Ovary (tissue), 9 donors: ENCODE results near the gene NAALADL2. TPM values are rescaled to one million over a fixed set of nuclear protein-coding genes. Genes with fewer than 3 reads are reported as not detected.

ENCODE experiments used
- DNase-seq, 5 donors: peaks; one replicate each; pipeline ENCODE4 v3.0.0-alpha.2; 2019 to 2020
- H3K27ac ChIP-seq, 2 donors: fragments of 200-600 bp; one replicate each; pipeline versions ENCODE4 v1.5.1 to v1.8.0; 2019 to 2022
- H3K27me3 ChIP-seq: fragments of 200-600 bp; one replicate; pipeline ENCODE4 v1.8.0; 2022
- H3K36me3 ChIP-seq: fragments of 200-600 bp; sonication (generic); one replicate; pipeline ENCODE4 v1.5.1; 2019
- H3K4me1 ChIP-seq: one replicate; pipeline ENCODE4 v1.8.1; 2013; ENCODE audit warnings: mild to moderate bottlenecking, moderate library complexity; ENCODE audit not compliant: insufficient read depth
- H3K4me3 ChIP-seq: fragments of 200-600 bp; sonication (generic); one replicate; pipeline ENCODE4 v1.5.1; 2017
- H3K9me3 ChIP-seq, 2 donors: fragments of 200-600 bp in 1 of 2; sonication (generic) in 1 of 2; one replicate each; pipeline versions ENCODE4 v1.5.1 to v1.8.1; 2013 to 2019; ENCODE audit warnings: mild to moderate bottlenecking in 1 of 2, moderate library complexity in 1 of 2
- EP300 ChIP-seq: sonication (generic); formaldehyde crosslinking; IDR thresholded peaks from one replicate; pipeline ENCODE4 v1.6.1; 2017; ENCODE audit warnings: antibody characterized with exemption
- POLR2A ChIP-seq: fragments of 450-650 bp; IDR thresholded peaks from one replicate; pipeline ENCODE4 v1.6.1; 2017; ENCODE audit warnings: antibody characterized with exemption, mild to moderate bottlenecking, moderate library complexity
- WGBS, 3 donors: extraction: QIAGEN DNeasy Blood & Tissue Kit in 1 of 3; methylation state at CpG; one replicate each; pipeline versions ENCODE4 v1.1.5 to v1.1.7; 2013 to 2017; 5-methylcytosine and 5-hydroxymethylcytosine counted together
- intact Hi-C, 4 donors: fragments of 100-400 bp; cut with DNase I; formaldehyde crosslinking; loops; one replicate each; pipeline versions ENCODE4 v1.11.0 to v1.15.1; 2022 to 2023
- polyA plus RNA-seq, 2 donors: library from polyadenylated mRNA; stranded (reverse); fragments of 200-250 nt in 1 of 2; fragments of 350-450 nt in 1 of 2; fragmentation: Illumina TruSeq in 1 of 2; extraction: RNeasy Lipid Tissue Mini Kit (QIAGEN cat#74804) in 1 of 2; gene quantifications; one replicate each; pipeline ENCODE4 v1.2.3, GENCODE V29; 2013 to 2014
- total RNA-seq, 7 donors: library from RNA; depleted of rRNA in 2 of 7; stranded (reverse); fragments of >200 nt in 2 of 7; fragmentation: NEBNext Ultra II Directional in 3 of 7; extraction: Animal tissue kit (Norgen Biotek cat#: 25700) in 3 of 7; gene quantifications; one replicate each; pipeline versions ENCODE4 v1.1.0 to v1.2.4, GENCODE V29; 2016 to 2023
- TF ChIP-seq, protein P1 (sequence below), 3 donors: fragments of 450-650 bp in 2 of 3; fragments of 200-600 bp in 1 of 3; IDR thresholded peaks; one replicate each; pipeline versions ENCODE4 v1.5.1 to v1.8.0; 2016 to 2022; ENCODE audit warnings: antibody characterized with exemption in 3 of 3, mild to moderate bottlenecking in 1 of 3
- donor health status: DM: no; HTN: no; CAD: no; lungs with moderate emphysema.
- donor health status: DM: no; HTN: no; CAD: no.
- donor health status: Bipolar disorder and iron deficiency.
- donor health status: DM: yes; HTN: yes; CAD: no.
- donor health status: DM: no; HTN: no; CAD: no.
- donor health status: DM: yes; HTN: yes; CAD: no.

Gene NAALADL2
- total and polyA plus RNA-seq, 9 donors, result 2.3 to 29.3 (median 15.2) TPM

DNA sequence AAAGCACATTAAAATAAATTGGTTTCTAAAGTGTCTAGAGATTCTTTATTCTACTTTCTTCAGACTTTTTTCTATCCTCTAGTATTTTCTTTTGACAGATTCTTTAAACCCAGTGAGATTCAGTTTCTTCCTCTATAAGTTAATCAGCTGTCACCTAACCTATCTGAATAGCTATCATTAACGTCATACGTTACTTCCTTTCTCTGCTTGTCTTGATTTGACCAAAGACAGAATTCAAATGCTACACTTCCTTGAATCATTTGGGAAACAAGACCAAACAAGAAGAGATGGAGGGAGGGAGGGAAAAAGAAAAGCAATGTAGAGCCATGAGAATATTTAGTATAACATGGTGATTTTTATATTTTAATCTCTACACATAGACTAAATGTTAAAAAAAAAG is 235.2 kb downstream of the NAALADL2 start:
- no peak overlapping the region for H3K4me3 ChIP-seq
- no peaks in the 10 kb centered on the region for H3K27me3 ChIP-seq
- no peak for DNase-seq
- no peaks in the 10 kb centered on the region for H3K9me3 ChIP-seq
- TF ChIP-seq POLR2A (no peak), EP300 (no peak)
- TF ChIP-seq, protein P1, sequence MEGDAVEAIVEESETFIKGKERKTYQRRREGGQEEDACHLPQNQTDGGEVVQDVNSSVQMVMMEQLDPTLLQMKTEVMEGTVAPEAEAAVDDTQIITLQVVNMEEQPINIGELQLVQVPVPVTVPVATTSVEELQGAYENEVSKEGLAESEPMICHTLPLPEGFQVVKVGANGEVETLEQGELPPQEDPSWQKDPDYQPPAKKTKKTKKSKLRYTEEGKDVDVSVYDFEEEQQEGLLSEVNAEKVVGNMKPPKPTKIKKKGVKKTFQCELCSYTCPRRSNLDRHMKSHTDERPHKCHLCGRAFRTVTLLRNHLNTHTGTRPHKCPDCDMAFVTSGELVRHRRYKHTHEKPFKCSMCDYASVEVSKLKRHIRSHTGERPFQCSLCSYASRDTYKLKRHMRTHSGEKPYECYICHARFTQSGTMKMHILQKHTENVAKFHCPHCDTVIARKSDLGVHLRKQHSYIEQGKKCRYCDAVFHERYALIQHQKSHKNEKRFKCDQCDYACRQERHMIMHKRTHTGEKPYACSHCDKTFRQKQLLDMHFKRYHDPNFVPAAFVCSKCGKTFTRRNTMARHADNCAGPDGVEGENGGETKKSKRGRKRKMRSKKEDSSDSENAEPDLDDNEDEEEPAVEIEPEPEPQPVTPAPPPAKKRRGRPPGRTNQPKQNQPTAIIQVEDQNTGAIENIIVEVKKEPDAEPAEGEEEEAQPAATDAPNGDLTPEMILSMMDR (IDR thresholded peaks at IDR 0.05), result no peak
- no peaks in the 10 kb centered on the region for H3K4me1 ChIP-seq
- WGBS, 3 donors, result 84 to 91% (median 86%) methylated on average over 2 of the region's 2 CpGs
- intact Hi-C loops, result no loop called here
- H3K36me3 ChIP-seq, result no peaks in the 10 kb centered on the region
- no peak overlapping the region for H3K27ac ChIP-seq

DNA sequence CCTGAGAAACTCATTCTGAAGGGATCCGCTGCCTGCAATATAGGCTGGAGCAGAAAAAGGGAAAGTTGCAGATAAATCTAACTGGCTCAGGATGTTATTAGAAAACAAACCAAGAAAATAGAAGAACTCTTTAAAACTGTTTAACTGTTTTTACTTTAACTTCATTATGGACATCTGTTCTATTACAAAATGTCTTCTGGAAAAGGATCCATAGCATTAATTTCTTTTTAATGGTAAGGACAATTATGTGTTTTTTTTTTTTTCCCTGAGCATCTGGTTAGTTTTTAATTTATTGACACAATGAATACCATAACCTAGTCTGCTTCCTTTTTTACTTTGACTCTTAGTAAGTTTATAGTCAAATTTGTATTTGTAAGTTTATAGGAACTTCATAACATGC is 239.5 kb downstream of the NAALADL2 start:
- no peak overlapping the region for H3K4me3 ChIP-seq

DNA sequence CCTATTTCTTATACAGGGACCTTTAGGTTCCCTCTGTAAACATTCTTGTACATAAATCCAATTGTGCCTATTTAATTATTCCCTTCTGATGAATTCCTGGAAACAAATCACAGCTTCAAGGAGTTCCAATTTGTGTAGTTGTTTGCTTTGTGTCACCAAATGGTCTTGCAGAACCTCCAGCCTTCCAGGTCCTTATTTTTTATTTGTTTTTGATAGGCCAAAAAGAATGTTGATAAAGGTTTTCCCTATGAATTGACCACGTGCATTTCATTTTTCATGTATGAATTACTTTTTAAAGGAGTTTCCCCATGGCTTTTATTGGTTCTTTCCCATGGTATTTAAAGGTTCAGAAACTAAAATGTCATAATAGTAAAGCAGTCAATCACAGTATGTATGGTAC is 243.0 kb downstream of the NAALADL2 start:
- H3K9me3 ChIP-seq, result no peaks in the 10 kb centered on the region
- no peak overlapping the region for H3K27ac ChIP-seq
- H3K27me3 ChIP-seq, result no peaks in the 10 kb centered on the region
- DNase-seq, result no peak
- WGBS, 3 donors, result 42 to 50% (median 48%) methylated on average over 1 of the region's 1 CpG
- no peaks in the 10 kb centered on the region for H3K4me1 ChIP-seq
- no peak overlapping the region for H3K4me3 ChIP-seq
- intact Hi-C loops, result no loop called here
- no peaks in the 10 kb centered on the region for H3K36me3 ChIP-seq
- no peak for TF ChIP-seq POLR2A
- TF ChIP-seq, protein P1 (IDR thresholded peaks at IDR 0.05), result no peak
- TF ChIP-seq EP300, result no peak

More for the DNA sequence above, 239.5 kb downstream of the NAALADL2 start:
- Histone ChIP-seq H3K27me3 (no peaks in the 10 kb centered on the region), H3K4me1 (no peaks in the 10 kb centered on the region), H3K36me3 (no peaks in the 10 kb centered on the region), H3K27ac (no peak overlapping the region), H3K9me3 (no peaks in the 10 kb centered on the region)
- TF ChIP-seq EP300, result no peak
- TF ChIP-seq, protein P1 (IDR thresholded peaks at IDR 0.05), result no peak
- TF ChIP-seq POLR2A, result no peak
- no peak for DNase-seq
- WGBS, 3 donors, result 75 to 89% (median 81%) methylated on average over 1 of the region's 1 CpG
- intact Hi-C loops, result no loop called here

DNA sequence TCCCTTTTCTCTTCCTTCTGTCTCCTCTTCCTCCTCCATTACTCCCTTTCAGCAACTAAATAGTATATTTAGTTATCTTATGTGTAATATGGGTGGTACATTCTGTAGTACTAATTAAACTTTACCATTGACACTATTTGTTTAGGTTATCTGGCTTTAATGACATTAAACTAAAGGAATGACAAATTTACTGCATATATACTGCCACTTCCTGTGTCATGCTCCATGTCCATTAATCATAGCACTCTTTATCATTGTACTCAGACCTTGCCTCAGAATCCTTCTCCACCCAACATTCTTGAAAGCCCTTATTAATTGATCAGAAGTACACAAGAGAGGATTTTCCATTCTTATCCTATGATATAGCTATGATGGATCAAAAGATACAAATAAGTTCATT is 244.2 kb downstream of the NAALADL2 start:
- H3K27me3 ChIP-seq, result no peaks in the 10 kb centered on the region
- no peaks in the 10 kb centered on the region for H3K4me1 ChIP-seq
- TF ChIP-seq, protein P1 (IDR thresholded peaks at IDR 0.05), result no peak
- no peak for TF ChIP-seq EP300
- no peaks in the 10 kb centered on the region for H3K9me3 ChIP-seq
- H3K27ac ChIP-seq, result no peak overlapping the region
- DNase-seq, result no peak
- no peaks in the 10 kb centered on the region for H3K36me3 ChIP-seq
- intact Hi-C loops, result no loop called here
- no peak overlapping the region for H3K4me3 ChIP-seq

DNA sequence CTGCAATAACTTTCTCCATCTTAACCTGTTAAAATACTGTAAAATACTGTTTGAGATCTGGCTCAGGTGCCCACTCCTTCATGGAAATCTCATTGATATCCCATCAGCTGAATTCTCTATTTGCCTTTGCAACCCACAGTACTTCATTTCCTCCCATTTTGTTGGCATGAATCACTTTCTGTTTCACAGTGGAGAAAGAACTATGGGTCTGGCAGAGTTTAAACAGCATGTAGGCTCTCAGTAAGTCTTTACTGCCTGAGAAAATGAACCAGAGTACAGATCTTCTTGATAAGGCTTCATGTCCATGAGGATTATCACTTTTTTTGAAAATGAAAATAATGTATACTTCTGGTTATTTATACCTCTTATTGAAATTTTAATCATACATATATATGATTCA is 245.9 kb downstream of the NAALADL2 start:
- no peaks in the 10 kb centered on the region for H3K4me1 ChIP-seq
- DNase-seq, result no peak
- no peaks in the 10 kb centered on the region for H3K9me3 ChIP-seq
- H3K27me3 ChIP-seq, result no peaks in the 10 kb centered on the region
- TF ChIP-seq EP300, result no peak
- TF ChIP-seq POLR2A, result no peak
- TF ChIP-seq, protein P1 (IDR thresholded peaks at IDR 0.05), result no peak
- intact Hi-C loops, result no loop called here
- no peak overlapping the region for H3K4me3 ChIP-seq
- no peaks in the 10 kb centered on the region for H3K36me3 ChIP-seq
- no peak overlapping the region for H3K27ac ChIP-seq
